PC-3 (cell line): Measurements from ENCODE around the gene DNMT3L. TPM values are rescaled to one million over a fixed set of nuclear protein-coding genes. Genes with fewer than 3 reads are reported as not detected.
"Not testable (repeated sequence)": the region's sequence is repeated elsewhere in the genome, so short reads cannot be mapped to it uniquely, and the experiment has no call there.

ENCODE experiments used
- ATAC-seq: fragments of 200-7000 bp; cut with Tn5 transposase; 2 replicates; pipeline ENCODE4 v1.9.1; 2020; ENCODE audit warnings: mild to moderate bottlenecking, moderate library complexity
- BruUV-seq: library from RNA; stranded (reverse); fragments of 400-500 nt; replicated peaks from 2 replicates; lab custom pipeline; 2021; lab: Mats Ljungman, UMichigan
- CTCF ChIA-PET: fragments of 300-600 bp; sonication (Branson Sonifier 250); formaldehyde crosslinking; loops from one replicate; lab custom pipeline; 2022; ENCODE audit warnings: antibody characterized with exemption; lab: Charles Lee
- POLR2A ChIA-PET: fragments of 300-600 bp; sonication (Branson Sonifier 250); formaldehyde crosslinking; loops from one replicate; lab custom pipeline; 2022; ENCODE audit warnings: antibody characterized with exemption; ENCODE audit not compliant: unreplicated experiment; lab: Charles Lee
- DNase-seq: peaks from one replicate; pipeline ENCODE4 v3.0.0-alpha.2; 2015
- H2AFZ ChIP-seq: fragments of 300-600 bp; sonication (generic); 2 replicates; pipeline ENCODE4 v1.6.0; 2016; ENCODE audit warnings: antibody characterized with exemption, low read length
- H3F3A ChIP-seq: fragments of 300-600 bp; sonication (generic); one replicate; pipeline ENCODE4 v1.6.0; 2017; ENCODE audit warnings: antibody characterized with exemption, low read length, control low read depth, mild to moderate bottlenecking; ENCODE audit not compliant: unreplicated experiment
- H3K27ac ChIP-seq: fragments of 300-600 bp; sonication (generic); 2 replicates; pipeline ENCODE4 v1.5.1; 2016; ENCODE audit warnings: mild to moderate bottlenecking, low read length
- H3K27me3 ChIP-seq: fragments of 300-600 bp; sonication (generic); 2 replicates; pipeline ENCODE4 v1.6.1; 2016; ENCODE audit warnings: low read length, mixed read lengths
- H3K36me3 ChIP-seq: fragments of 300-600 bp; sonication (generic); 2 replicates; pipeline ENCODE4 v1.6.1; 2016; ENCODE audit warnings: low read depth, mixed run types, low read length, mixed read lengths
- H3K4me1 ChIP-seq: fragments of 300-600 bp; sonication (generic); 2 replicates; pipeline ENCODE4 v1.5.1; 2016; ENCODE audit warnings: low read length; ENCODE audit not compliant: insufficient read depth
- H3K4me2 ChIP-seq: fragments of 300-600 bp; sonication (generic); 2 replicates; pipeline ENCODE4 v1.6.0; 2016; ENCODE audit warnings: low read length
- H3K4me3 ChIP-seq: fragments of 300-600 bp; sonication (generic); 2 replicates; pipeline ENCODE4 v1.5.1; 2016; ENCODE audit warnings: mild to moderate bottlenecking, low read length, mixed read lengths
- H3K79me2 ChIP-seq: fragments of 300-600 bp; sonication (generic); 2 replicates; pipeline ENCODE4 v1.6.1; 2017; ENCODE audit warnings: low read length, mixed read lengths
- H3K9ac ChIP-seq: fragments of 300-600 bp; sonication (generic); 2 replicates; pipeline ENCODE4 v1.6.0; 2016; ENCODE audit warnings: mild to moderate bottlenecking, low read length
- H3K9me2 ChIP-seq: fragments of 300-600 bp; sonication (generic); replicated peaks from 2 replicates; pipeline ENCODE4 v1.6.1; 2016; ENCODE audit warnings: mixed run types, low read length, mixed read lengths
- H3K9me3 ChIP-seq: fragments of 300-600 bp; sonication (generic); 2 replicates; pipeline ENCODE4 v1.6.1; 2016; ENCODE audit warnings: low read length, mixed read lengths
- H4K20me1 ChIP-seq: fragments of 300-600 bp; sonication (generic); 2 replicates; pipeline ENCODE4 v1.6.1; 2016; ENCODE audit warnings: low read length, mixed read lengths
- intact Hi-C: fragments of 100-400 bp; cut with micrococcal nuclease; formaldehyde crosslinking; loops from 2 replicates; pipeline ENCODE4 v1.9.0; 2023
- total RNA-seq: library from RNA; depleted of rRNA; stranded (reverse); fragments of >200 nt; gene quantifications from 2 replicates; pipeline ENCODE4 v1.2.3, GENCODE V29; 2014

Gene DNMT3L
- total RNA-seq, 1 experiment from 2014 or later, result not detected

GRCh38 chr21:44240842-44241241 lies 20.9 kb downstream of the DNMT3L start, which contains the start of gene ICOSLG:
Gene ICOSLG (minus strand): TSS chr21:44240943. CDS start chr21:44240817, 126 bp downstream.
- H4K20me1 ChIP-seq, H3K9me2 ChIP-seq, DNase-seq, H3K27me3 ChIP-seq, BruUV-seq, H3K27ac ChIP-seq, H3K36me3 ChIP-seq, H2AFZ ChIP-seq, H3F3A ChIP-seq, H3K79me2 ChIP-seq, H3K4me3 ChIP-seq, H3K4me1 ChIP-seq, H3K4me2 ChIP-seq, POLR2A ChIA-PET, H3K9ac ChIP-seq, H3K9me3 ChIP-seq, intact Hi-C loops, CTCF ChIA-PET: not testable (repeated sequence)
- peak; percentile 63 for ATAC-seq

GRCh38 chr21:44240353-44240752 lies 21.3 kb downstream of the DNMT3L start:
- H3K9ac ChIP-seq, H3K4me3 ChIP-seq, H3K4me1 ChIP-seq, H3K9me2 ChIP-seq, intact Hi-C loops, H2AFZ ChIP-seq, BruUV-seq, POLR2A ChIA-PET, H3F3A ChIP-seq, H3K27me3 ChIP-seq, H3K27ac ChIP-seq, H3K36me3 ChIP-seq, H3K9me3 ChIP-seq, H3K4me2 ChIP-seq, H4K20me1 ChIP-seq, H3K79me2 ChIP-seq, CTCF ChIA-PET, DNase-seq: not testable (repeated sequence)
- peak; percentile 40 for ATAC-seq

- intact Hi-C loops, H3F3A ChIP-seq: not testable (repeated sequence)
Observed at GRCh38 chr21:44229561-44229960, 32.1 kb downstream of the DNMT3L start.

GRCh38 chr21:44228109-44228508 lies 33.6 kb downstream of the DNMT3L start:
- H3K27me3 ChIP-seq, H3K4me1 ChIP-seq, H3K9me3 ChIP-seq, BruUV-seq, H3K27ac ChIP-seq, H2AFZ ChIP-seq, H3K9me2 ChIP-seq, H3K4me3 ChIP-seq, H3K36me3 ChIP-seq, POLR2A ChIA-PET, intact Hi-C loops, DNase-seq, H3F3A ChIP-seq, H3K9ac ChIP-seq, CTCF ChIA-PET, ATAC-seq, H4K20me1 ChIP-seq, H3K4me2 ChIP-seq, H3K79me2 ChIP-seq: not testable (repeated sequence)

More at GRCh38 chr21:44229561-44229960, 32.1 kb downstream of the DNMT3L start:
- H3K36me3 ChIP-seq, POLR2A ChIA-PET, BruUV-seq, DNase-seq, H3K27me3 ChIP-seq, H3K79me2 ChIP-seq, H3K27ac ChIP-seq, H3K9me3 ChIP-seq, ATAC-seq, H3K9me2 ChIP-seq, CTCF ChIA-PET, H2AFZ ChIP-seq, H4K20me1 ChIP-seq, H3K4me1 ChIP-seq, H3K9ac ChIP-seq, H3K4me3 ChIP-seq, H3K4me2 ChIP-seq: not testable (repeated sequence)

GRCh38 chr21:44227614-44228013 lies 34.1 kb downstream of the DNMT3L start:
- H3K9me3 ChIP-seq, H3K4me3 ChIP-seq, H3F3A ChIP-seq, H3K9ac ChIP-seq, H3K27me3 ChIP-seq, DNase-seq, BruUV-seq, CTCF ChIA-PET, ATAC-seq, H2AFZ ChIP-seq, H3K36me3 ChIP-seq, H3K27ac ChIP-seq, H3K4me1 ChIP-seq, intact Hi-C loops, H3K79me2 ChIP-seq, H3K4me2 ChIP-seq, POLR2A ChIA-PET, H3K9me2 ChIP-seq, H4K20me1 ChIP-seq: not testable (repeated sequence)

GRCh38 chr21:44225605-44226004 lies 36.1 kb downstream of the DNMT3L start:
- H3F3A ChIP-seq, H3K4me1 ChIP-seq, H3K9ac ChIP-seq, H3K4me3 ChIP-seq, CTCF ChIA-PET, H2AFZ ChIP-seq, H3K9me2 ChIP-seq, ATAC-seq, H3K9me3 ChIP-seq, H3K4me2 ChIP-seq, H3K27ac ChIP-seq, H3K27me3 ChIP-seq, H3K36me3 ChIP-seq, BruUV-seq, POLR2A ChIA-PET, H3K79me2 ChIP-seq, intact Hi-C loops, H4K20me1 ChIP-seq, DNase-seq: not testable (repeated sequence)

GRCh38 chr21:44223334-44223733 lies 38.4 kb downstream of the DNMT3L start:
- H3K4me1 ChIP-seq, H3K79me2 ChIP-seq, H3K4me2 ChIP-seq, H3K9me3 ChIP-seq, CTCF ChIA-PET, POLR2A ChIA-PET, H3K9ac ChIP-seq, H2AFZ ChIP-seq, intact Hi-C loops, H3K36me3 ChIP-seq, H3K27me3 ChIP-seq, H3K9me2 ChIP-seq, H3K4me3 ChIP-seq, H3F3A ChIP-seq, H3K27ac ChIP-seq, H4K20me1 ChIP-seq, DNase-seq, ATAC-seq: not testable (repeated sequence)
- TSS peak; percentile 40 for BruUV-seq
